HG03135 (cell line): ENCODE results near the gene MRPL14.
"Not testable (repeated sequence)": the region's sequence is repeated elsewhere in the genome, so short reads cannot be mapped to it uniquely, and the experiment has no call there.

Experiments
- ATAC-seq: cut with Tn5 transposase; IDR thresholded peaks from one replicate; pipeline ENCODE4 v1.9.1; 2021; ENCODE audit warnings: mild to moderate bottlenecking, moderate library complexity; ENCODE audit not compliant: unreplicated experiment

Gene MRPL14

GRCh38 chr6:44150317-44150917 lies 23.2 kb upstream of the MRPL14 start:
- no peak for ATAC-seq

- ATAC-seq = no peak
Observed at GRCh38 chr6:44149369-44150012, 22.2 kb upstream of the MRPL14 start.

- ATAC-seq = no peak
Observed at GRCh38 chr6:44148306-44148705, 21.1 kb upstream of the MRPL14 start.

- ATAC-seq = no peak
Observed at GRCh38 chr6:44147256-44147655, 20.0 kb upstream of the MRPL14 start.

GRCh38 chr6:44146685-44147084 lies 19.4 kb upstream of the MRPL14 start:
- ATAC-seq = no peak

- ATAC-seq = no peak
Observed at GRCh38 chr6:44145839-44146238, 18.6 kb upstream of the MRPL14 start.

- ATAC-seq = not testable (repeated sequence)
Observed at GRCh38 chr6:44144536-44144935, 17.3 kb upstream of the MRPL14 start.

GRCh38 chr6:44143731-44144130 lies 16.5 kb upstream of the MRPL14 start:
- no peak for ATAC-seq

GRCh38 chr6:44142835-44143234 lies 15.6 kb upstream of the MRPL14 start:
- no peak for ATAC-seq

GRCh38 chr6:44139351-44139743 lies 12.1 kb upstream of the MRPL14 start:
- ATAC-seq = no peak

GRCh38 chr6:44138717-44139350 lies 11.6 kb upstream of the MRPL14 start:
- ATAC-seq = no peak

- ATAC-seq = no peak
Observed at GRCh38 chr6:44135875-44136274, 8.6 kb upstream of the MRPL14 start.

GRCh38 chr6:44135173-44135758 lies 8.0 kb upstream of the MRPL14 start:
- no peak for ATAC-seq

- ATAC-seq = no peak
Observed at GRCh38 chr6:44133981-44134711, 6.9 kb upstream of the MRPL14 start.

GRCh38 chr6:44133003-44133931 lies 6.0 kb upstream of the MRPL14 start:
- no peak for ATAC-seq

- no peak for ATAC-seq
Observed at GRCh38 chr6:44132476-44132875, 5.2 kb upstream of the MRPL14 start.

GRCh38 chr6:44131892-44132291 lies 4.6 kb upstream of the MRPL14 start:
- no peak for ATAC-seq

GRCh38 chr6:44129841-44130322 lies 2.6 kb upstream of the MRPL14 start:
- no peak for ATAC-seq

GRCh38 chr6:44128020-44128917 lies 1.0 kb upstream of the MRPL14 start:
- no peak for ATAC-seq
